Stimulated activated CD4-positive, alpha-beta T cell treated with anti-CD3 and anti-CD28 coated beads, Interleukin-4, amount 100 ng/mL, for 4 hours (primary cell): ENCODE results near the gene CAND2.

Source experiments
- DNase-seq, 2 experiments: peaks; one replicate each; pipeline ENCODE4 v3.0.0-alpha.2; 2020

Gene CAND2

GRCh38 chr3:12796171-12797123 lies at the start of gene CAND2:
CAND2 (plus strand) TSS chr3:12796680; CDS start chr3:12796721, 41 bp downstream.
- peak; percentile 23 to 37 for DNase-seq

DNA sequence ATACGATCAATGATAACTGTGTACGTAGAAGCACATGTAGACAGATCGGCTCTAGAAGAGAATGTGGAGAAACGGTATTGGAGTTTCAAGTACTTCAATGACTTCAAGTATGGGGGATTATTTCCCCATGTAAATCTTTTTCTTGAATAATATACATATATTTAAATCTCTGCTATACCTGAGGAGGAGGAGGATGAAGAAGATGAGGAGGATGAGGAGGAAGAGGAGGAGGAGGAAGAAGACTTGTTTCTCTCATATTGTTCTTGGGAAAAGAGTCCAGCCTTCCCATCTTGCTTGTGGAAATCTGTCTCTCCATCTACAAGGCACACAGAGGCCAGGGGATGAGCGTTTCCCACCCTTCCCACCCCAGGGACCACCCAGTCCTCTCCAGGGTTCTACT lies 48.0 kb upstream of the CAND2 start:
- DNase-seq, result no peak

GRCh38 chr3:12750223-12750622 lies 46.3 kb upstream of the CAND2 start:
- no peak for DNase-seq

GRCh38 chr3:12750658-12751071 lies 45.8 kb upstream of the CAND2 start:
- peak in 1 of 2 experiments; percentile 32 for DNase-seq

- no peak for DNase-seq
These were observed 44.9 kb upstream of the CAND2 start for GRCh38 chr3:12751571-12751970.

DNA sequence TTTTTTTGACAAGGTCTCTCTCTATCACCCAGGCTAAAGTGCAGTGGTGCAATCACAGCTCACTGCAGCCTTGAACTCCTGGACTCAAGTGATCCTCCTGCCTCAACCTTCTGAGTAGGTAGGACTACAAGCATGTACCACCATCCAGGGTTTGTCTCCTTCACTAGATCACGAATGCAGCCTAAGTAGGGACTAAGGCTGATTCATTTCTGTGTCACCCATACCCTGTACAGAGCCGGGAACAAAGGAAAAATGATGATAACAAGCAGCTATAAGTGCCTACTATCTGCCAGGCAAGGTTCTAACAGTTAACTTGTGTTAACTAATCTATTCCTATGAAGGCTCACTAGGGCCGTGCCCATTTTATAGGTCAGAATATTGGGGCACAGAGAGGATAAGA lies 44.4 kb upstream of the CAND2 start:
- DNase-seq, result no peak

DNA sequence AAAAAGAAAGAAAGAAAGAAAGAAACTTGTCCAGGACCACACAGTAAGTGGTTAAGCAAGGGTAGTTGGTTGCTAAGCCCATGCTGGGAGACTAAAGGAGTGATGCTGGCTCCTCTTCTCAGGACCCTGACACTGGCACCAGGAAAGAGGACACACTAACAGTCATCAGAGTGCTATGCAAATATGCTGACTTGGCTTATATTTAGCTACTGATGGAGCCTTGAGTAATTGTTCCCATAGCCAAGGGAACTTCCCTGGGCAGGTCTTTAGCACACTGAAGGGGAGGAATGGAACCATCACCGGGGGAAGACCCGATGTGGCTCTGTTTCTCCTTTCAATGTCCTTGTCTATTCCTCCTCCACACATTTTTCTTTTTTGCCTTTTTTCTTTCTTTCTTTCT lies 43.7 kb upstream of the CAND2 start:
- DNase-seq, result no peak

GRCh38 chr3:12753275-12754028 lies 43.0 kb upstream of the CAND2 start:
- DNase-seq, result no peak

- no peak for DNase-seq
These were observed 42.2 kb upstream of the CAND2 start for GRCh38 chr3:12754313-12754712.

DNA sequence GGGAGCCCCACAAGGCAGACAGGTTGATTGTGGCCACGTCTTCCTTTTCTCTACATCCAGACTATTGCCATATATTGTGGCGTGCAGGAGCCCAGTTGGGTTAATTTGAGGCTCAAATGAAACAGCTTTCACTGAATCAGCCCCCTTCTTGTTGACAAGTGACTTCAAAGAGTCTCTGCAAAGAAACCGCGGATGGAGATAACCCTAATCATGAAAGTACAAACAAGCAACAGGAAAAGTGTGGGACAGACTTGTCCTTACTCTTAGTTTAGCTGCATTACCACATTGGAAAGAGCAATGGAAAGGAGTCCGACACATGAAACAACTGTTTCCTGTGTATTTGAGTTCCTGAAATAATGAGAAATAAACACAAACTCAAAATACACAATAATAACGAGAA lies 40.7 kb upstream of the CAND2 start:
- no peak for DNase-seq

- DNase-seq, result no peak
These were observed 40.3 kb upstream of the CAND2 start for GRCh38 chr3:12756175-12756574.

DNA sequence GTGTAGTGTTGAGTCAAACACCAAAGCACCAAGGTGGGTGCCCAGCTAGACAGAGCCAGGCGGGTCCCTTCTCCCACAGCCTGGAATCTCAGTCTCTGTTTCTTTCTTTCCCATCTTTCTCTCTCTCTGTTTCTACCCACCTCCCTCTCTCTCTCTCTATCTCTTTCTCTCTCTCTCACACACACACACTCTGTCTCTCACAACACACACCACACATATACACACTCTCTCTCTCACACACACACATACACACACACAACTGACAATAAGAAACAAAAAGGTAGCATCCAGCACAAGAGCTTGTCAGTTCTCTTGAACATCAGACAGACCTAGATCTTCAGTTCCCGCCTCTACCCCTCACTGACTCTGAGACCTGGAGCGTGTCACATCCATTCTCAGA lies 39.8 kb upstream of the CAND2 start:
- DNase-seq, result no peak

GRCh38 chr3:12758025-12758781 lies 38.3 kb upstream of the CAND2 start:
- no peak for DNase-seq

DNA sequence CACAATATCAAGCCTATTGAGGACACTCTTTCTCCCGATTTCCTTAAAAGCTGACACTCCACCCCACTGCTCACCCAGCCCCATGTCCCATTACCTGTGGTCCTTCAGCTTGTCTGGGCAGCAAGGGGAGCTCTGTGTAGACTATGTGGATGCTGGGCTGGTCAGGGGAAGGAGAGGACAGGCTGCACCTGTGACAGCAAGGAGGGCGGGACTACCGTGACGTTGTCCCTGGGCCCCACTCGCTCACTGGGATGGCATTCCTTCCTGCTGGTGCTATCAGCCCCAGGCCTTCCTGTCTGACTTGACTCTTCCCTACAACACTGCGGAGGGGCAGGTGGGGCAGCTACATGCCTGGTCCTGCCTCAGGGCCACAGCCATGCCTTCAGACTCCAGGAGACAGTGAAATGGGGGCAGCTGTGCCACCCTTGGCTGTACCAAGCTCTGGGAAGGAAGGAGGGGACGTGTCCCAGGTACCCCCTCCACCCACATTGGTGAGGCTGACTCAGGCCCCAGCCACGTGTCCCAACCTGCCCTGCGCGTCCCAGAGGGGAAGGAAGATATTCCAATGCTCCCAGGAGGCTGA lies 37.3 kb upstream of the CAND2 start, which contains the start of gene TMEM40:
TSS of gene TMEM40 (minus strand) at position 163 of the 583 bp plus-strand sequence. CDS start 9,427 bp downstream, outside the sequence.
- no peak for DNase-seq

- DNase-seq, result no peak
These were observed 36.6 kb upstream of the CAND2 start for GRCh38 chr3:12759693-12760565.

DNA sequence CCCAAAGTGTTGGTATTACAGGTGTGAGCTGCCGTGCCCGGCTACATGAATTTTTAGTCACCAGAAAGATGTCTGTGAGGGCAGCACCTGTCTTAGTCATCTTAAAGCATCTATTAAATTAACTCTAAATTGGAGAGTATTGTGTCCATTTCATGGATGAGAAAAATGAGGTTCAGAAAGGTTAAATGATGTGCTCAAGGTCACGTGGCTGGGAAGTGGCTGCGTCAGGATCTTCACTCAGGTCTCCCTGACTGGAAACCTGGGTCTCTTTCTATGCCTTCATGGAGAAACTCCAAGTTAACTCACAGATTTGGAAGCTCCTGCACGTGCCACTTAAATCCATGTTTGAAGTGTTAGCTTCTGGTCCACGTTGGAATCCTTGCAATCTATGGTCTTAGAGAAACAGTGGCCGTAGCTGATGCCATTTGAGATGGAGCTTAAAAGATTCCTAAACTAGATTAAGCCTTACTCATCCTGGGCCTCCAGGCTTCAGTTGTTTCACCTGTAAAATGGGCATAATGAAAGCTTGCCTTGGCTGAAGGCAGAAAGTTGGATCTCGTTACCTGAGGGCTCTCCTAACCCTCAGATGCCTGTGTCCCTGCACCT lies 32.2 kb upstream of the CAND2 start:
- no peak for DNase-seq

GRCh38 chr3:12766541-12766940 lies 29.9 kb upstream of the CAND2 start:
- DNase-seq, result no peak

DNA sequence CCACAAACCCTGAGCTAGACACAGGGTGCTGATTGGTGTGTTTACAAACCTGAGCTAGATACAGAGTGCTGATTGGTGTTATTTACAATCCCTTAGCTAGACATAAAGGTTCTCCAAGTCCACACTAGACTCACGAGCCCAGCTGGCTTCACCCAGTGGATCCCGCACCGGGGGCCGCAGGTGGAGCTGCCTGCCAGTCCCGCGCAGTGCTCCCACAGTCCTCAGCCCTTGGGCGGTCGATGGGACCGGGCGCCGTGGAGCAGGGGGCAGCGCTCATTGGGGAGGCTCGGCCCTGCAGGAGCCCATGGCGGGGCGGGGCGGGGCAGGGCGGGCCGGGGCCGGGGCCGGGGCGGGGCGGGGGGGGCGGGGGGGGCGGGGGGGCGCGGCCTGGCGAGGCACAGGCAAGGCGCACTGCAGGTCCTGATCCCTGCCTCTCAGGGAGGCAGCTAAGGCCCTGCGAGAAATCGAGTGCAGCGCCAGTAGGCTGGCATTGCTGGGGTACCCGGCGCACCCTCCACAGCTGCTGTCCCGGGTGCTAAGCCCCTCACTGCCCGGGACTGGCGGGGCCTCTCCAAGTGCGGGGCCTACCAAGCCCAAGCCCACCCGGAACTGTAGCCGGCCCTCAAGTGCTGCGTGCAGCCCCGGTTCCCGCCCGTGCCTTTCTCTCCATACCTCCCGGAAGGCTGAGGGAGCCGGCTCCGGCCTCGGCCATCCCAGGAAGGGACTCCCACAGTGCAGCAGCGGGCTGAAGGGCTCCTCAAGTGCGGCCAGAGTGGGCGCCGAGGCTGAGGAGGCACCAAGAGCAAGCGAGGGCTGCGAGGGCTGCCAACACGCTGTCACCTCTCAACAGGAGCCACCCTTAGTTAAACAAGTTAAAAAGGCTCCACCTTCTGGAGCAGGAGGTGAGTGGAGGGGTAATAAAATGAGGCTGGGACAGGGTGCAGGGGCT lies 27.6 kb upstream of the CAND2 start:
- DNase-seq, result no peak

DNA sequence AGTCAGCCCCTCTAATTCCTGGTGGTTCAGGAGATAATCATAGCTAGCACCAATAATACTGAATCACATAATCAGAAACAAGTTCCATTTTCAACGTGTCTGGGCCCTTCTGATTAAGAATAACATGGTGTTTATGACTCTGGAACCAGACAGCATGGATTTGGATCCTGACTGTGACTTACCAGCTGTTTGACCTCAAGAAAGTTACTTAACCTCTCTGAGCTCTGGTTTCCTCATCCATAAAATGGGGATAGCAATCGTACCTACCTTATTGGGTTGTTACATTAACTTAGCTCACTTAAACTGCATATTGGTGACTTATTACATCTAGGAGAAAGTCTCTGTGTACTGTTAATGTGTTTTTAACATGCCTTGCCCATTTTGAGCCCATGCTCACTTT lies 26.7 kb upstream of the CAND2 start:
- DNase-seq, result no peak

GRCh38 chr3:12771236-12771635 lies 25.2 kb upstream of the CAND2 start:
- no peak for DNase-seq
